ENCODE data around the gene GAL3ST2. TPM values are rescaled to one million over a fixed set of nuclear protein-coding genes. Genes with fewer than 3 reads are reported as not detected.

GAL3ST2 gene
- total RNA-seq, 4 donors from 2014 or later = 2.7 TPM; not detected in 3

GRCh38 chr2:241744028-241744754, 32.4 kb upstream of the GAL3ST2 start:
- DNase-seq (ENCODE audit: extremely low spot score) = no peak
- Histone ChIP-seq H3K9me3 (no peaks in the 10 kb centered on the region), H3K4me1 (no peaks in the 10 kb centered on the region), H3K27ac (replicated peaks in 1 of 4) (no peak overlapping the region), H3K27me3 (no peaks in the 10 kb centered on the region), H3K4me3 (no peak overlapping the region), H3K36me3 (peaks cover 12 to 80% (median 38%) of the 10 kb centered on the region in 4 donors)
- WGBS = 92% methylated on average over 13 of the region's 24 CpGs
- no peak for TF ChIP-seq POLR2AphosphoS5 (IDR thresholded peaks at IDR 0.05)
- TF ChIP-seq CTCF (IDR thresholded peaks at IDR 0.05) = no peak
- intact Hi-C loops (cut with DNase I) = no loop called here

- Histone ChIP-seq H3K4me1 (peaks cover 0 to 5% (median 1%) of the 10 kb centered on the region in 4 donors), H3K9me3 (no peaks in the 10 kb centered on the region), H3K4me3 (no peak overlapping the region), H3K27me3 (no peaks in the 10 kb centered on the region), H3K36me3 (peaks cover 12 to 88% (median 46%) of the 10 kb centered on the region in 4 donors), H3K27ac (replicated peaks in 1 of 4) (no peak overlapping the region)
- TF ChIP-seq EP300 (IDR thresholded peaks at IDR 0.05) (no peak), CTCF (IDR thresholded peaks at IDR 0.05) (no peak), POLR2AphosphoS5 (IDR thresholded peaks at IDR 0.05) (no peak), POLR2A (IDR thresholded peaks at IDR 0.05; ENCODE audit: low read depth) (no peak)
- DNase-seq (ENCODE audit: extremely low spot score) = no peak
- 96% methylated on average over 13 of the region's 13 CpGs for WGBS
- intact Hi-C loops (cut with DNase I) = no loop called here
Measured at GRCh38 chr2:241745276-241745675, 31.3 kb upstream of the GAL3ST2 start.

- intact Hi-C loops (cut with DNase I) = no loop called here
- no peak for DNase-seq (ENCODE audit: extremely low spot score)
- peaks cover 0 to 12% (median 3%) of the 10 kb centered on the region in 4 donors for H3K4me1 ChIP-seq
- no peak overlapping the region for H3K27ac ChIP-seq (replicated peaks in 1 of 4)
- WGBS = 99% methylated on average over 4 of the region's 4 CpGs
- TF ChIP-seq POLR2AphosphoS5 (IDR thresholded peaks at IDR 0.05) = no peak
- TF ChIP-seq POLR2A (IDR thresholded peaks at IDR 0.05; ENCODE audit: low read depth) = no peak
- TF ChIP-seq CTCF (IDR thresholded peaks at IDR 0.05) = no peak
- no peak for TF ChIP-seq EP300 (IDR thresholded peaks at IDR 0.05)
- H3K27me3 ChIP-seq = no peaks in the 10 kb centered on the region
- H3K9me3 ChIP-seq = no peaks in the 10 kb centered on the region
- H3K4me3 ChIP-seq = no peak overlapping the region
- peaks cover 12 to 91% (median 46%) of the 10 kb centered on the region in 4 donors for H3K36me3 ChIP-seq
Measured at GRCh38 chr2:241746084-241746483, 30.5 kb upstream of the GAL3ST2 start.

- WGBS = 91% methylated on average over 32 of the region's 32 CpGs
- H3K27ac ChIP-seq (replicated peaks in 1 of 4) = no peak overlapping the region
- TF ChIP-seq POLR2AphosphoS5 (IDR thresholded peaks at IDR 0.05) = no peak
- TF ChIP-seq EP300 (IDR thresholded peaks at IDR 0.05) = no peak
- TF ChIP-seq CTCF (IDR thresholded peaks at IDR 0.05) = no peak
- no peak for TF ChIP-seq POLR2A (IDR thresholded peaks at IDR 0.05; ENCODE audit: low read depth)
- intact Hi-C loops (cut with DNase I) = no loop called here
- H3K36me3 ChIP-seq = peaks cover 12 to 97% (median 57%) of the 10 kb centered on the region in 4 donors
- H3K9me3 ChIP-seq = no peaks in the 10 kb centered on the region
- H3K4me3 ChIP-seq = no peak overlapping the region
- no peak for DNase-seq (ENCODE audit: extremely low spot score)
- H3K27me3 ChIP-seq = no peaks in the 10 kb centered on the region
- H3K4me1 ChIP-seq = peaks cover 0 to 12% (median 3%) of the 10 kb centered on the region in 4 donors
Measured at GRCh38 chr2:241748468-241749256, 28.0 kb upstream of the GAL3ST2 start.
